HG03108 (cell line): ENCODE data around the gene EML2.
"Not testable (repeated sequence)": the region's sequence is repeated elsewhere in the genome, so short reads cannot be mapped to it uniquely, and the experiment has no call there.

Experiments used
- ATAC-seq: cut with Tn5 transposase; IDR thresholded peaks from one replicate; pipeline ENCODE4 v1.9.1; 2021; ENCODE audit warnings: moderate library complexity; ENCODE audit not compliant: unreplicated experiment

The EML2 gene

DNA sequence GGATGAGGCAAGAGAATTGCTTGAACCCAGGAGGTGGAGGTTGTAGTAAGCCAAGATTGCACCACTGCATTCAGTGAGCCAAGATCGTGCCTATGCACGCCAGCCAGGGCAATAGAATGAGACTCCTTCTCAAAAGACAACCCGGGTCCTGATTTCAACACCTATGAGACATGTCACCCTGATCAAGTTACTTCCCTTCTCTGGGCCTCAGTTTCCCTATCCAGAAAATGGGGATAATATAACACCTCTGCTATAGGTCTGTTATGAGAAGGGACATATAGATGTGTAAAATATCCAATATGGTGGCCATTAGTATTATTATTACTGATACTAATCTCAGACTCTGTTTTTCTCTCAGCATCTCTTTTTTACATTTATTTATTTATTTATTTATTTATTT is 15.9 kb upstream of the EML2 start:
- ATAC-seq: no peak

DNA sequence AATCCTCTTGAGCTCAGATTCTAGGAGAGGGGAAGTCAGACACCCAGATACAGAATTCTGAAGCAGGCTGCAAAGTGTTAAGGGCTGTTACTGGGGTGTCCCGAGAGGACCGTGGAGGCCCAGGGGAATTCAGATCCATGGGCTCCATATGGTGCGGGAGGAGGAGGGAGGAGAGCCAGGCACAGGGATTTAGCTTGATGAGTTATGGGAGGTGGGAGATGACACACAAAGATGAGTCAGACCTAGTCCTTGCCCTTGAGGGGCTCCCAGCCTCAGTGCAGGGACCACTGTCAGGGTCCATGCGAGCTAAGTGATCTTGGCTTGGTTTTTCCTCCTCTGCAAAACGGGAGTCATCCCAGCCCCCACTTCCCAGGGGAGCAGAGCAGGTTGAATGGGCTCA is 14.4 kb upstream of the EML2 start:
- ATAC-seq: no peak

- ATAC-seq: no peak
These were observed 11.5 kb upstream of the EML2 start for GRCh38 chr19:45650722-45651121.

DNA sequence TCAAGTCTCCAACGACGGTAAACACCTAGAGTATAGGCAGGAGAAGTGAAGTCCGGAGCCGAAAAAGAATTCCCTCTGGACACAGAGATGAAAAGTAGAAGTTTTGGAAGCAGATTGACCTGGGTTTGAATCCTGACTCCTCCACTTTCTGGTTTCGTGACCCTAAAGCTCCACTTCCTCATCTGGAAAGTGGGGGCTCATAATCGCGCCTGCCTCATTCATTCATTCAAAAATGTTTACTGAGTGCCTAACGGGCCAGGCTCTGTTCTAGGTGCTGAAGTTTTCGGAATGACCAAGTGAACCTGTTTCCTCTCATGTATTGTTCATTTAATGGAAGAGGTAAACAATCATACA is 7.1 kb upstream of the EML2 start:
- no peak for ATAC-seq

GRCh38 chr19:45645631-45646344 is 6.6 kb upstream of the EML2 start:
- ATAC-seq: no peak

- ATAC-seq: no peak
These were observed 6.0 kb upstream of the EML2 start for GRCh38 chr19:45645068-45645630.

- no peak for ATAC-seq
These were observed 5.0 kb upstream of the EML2 start for GRCh38 chr19:45643927-45644771.

- peak; percentile 27 for ATAC-seq
These were observed 4.1 kb upstream of the EML2 start for GRCh38 chr19:45643024-45643926.

- ATAC-seq: peak; percentile 37
These were observed 2.3 kb upstream of the EML2 start for GRCh38 chr19:45641274-45642105.

DNA sequence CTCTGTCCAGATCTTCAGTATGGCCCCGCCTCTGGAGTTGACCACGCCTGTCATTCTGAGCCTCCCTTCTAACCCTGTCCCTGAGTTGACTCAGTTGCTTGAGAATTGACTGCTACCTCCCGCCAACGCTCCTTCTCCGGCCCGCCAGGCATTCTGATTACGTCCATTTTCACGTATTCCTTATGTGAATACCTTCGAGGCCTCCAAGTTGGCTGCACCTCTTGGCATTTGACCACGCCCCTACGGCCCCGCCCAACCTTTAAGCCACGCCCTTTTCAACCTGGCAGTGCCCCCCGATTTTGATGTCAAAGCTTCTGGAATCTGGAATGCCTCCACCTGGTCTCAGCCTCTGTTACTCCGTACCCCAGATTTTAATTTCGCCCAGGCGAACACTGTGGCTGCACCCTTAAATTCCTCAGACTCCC is 1.7 kb upstream of the EML2 start:
- ATAC-seq: no peak

DNA sequence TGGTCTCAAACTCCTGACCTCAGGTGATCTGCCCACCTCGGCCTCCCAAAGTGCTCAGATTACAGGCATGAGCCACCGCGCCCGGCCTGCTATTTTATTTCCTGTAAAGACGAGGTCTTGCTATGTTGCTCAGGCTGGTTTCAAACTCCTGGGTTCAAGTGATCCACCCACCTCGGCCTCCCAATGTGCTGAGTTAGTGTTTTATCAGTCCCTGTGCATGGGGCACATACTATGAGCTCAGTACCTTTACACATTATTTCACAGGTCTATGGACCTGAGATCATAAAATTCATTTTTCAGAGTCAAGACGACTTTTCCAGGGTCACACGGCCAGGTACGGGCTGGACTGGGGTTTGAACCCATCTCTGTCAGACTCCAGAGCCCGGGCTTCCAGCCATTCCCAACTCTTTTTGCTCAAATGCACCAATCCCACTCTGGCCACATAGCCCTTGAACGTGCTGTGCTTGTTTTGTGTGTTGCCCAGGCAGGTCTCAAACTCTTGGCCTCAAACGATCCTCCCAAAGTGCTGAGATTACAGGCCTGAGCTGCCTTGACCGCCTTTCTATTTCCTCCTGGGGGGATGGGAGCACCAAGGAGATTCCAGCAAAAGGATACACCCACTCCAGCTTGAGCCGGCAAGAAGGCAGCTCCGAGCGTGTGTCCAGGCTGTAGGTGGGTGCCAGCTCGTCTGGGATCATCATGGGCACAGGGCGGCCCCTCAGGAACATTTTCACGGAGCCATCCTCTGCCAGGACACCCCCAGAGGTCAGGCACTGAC is 1.1 kb downstream of the EML2 start:
- ATAC-seq: no peak

DNA sequence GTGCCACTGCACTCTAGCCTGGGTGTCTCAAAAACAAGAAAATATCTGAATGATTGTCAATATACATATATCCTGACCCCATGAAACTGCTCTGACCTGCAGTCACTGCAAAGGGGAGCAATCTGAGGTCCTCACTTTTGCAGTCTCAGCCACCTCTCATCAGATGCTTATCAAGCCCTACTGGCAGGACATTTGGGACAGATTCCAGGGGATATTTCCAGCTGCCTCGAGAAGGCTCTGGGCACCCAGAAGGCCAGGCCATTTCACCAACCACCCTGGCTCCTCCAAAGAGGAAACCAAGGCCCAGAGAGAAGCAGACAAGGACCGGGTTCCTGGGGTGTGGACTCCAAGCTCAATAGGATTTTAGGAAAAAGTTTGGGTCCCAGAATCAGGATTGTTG is 2.3 kb downstream of the EML2 start:
- no peak for ATAC-seq

DNA sequence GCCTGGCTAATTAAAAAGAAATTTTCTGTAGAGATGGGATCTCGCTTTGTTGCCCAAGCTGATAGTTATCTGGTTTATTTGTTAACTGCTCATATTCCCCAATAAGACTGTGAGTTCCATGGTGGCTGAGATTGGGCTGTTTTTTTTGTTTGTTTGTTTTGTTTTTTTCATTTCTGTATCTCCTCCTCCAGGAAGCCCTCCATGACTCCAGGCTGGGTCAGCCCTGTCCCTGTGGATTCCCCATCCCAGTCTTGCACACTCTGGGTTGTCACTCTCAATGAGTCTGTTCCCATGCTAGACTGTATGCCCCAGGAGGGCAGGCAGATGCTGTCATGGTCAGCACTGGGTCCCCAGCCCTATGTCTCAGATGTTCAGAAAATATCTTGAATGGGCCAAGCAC is 2.9 kb downstream of the EML2 start:
- ATAC-seq: no peak

DNA sequence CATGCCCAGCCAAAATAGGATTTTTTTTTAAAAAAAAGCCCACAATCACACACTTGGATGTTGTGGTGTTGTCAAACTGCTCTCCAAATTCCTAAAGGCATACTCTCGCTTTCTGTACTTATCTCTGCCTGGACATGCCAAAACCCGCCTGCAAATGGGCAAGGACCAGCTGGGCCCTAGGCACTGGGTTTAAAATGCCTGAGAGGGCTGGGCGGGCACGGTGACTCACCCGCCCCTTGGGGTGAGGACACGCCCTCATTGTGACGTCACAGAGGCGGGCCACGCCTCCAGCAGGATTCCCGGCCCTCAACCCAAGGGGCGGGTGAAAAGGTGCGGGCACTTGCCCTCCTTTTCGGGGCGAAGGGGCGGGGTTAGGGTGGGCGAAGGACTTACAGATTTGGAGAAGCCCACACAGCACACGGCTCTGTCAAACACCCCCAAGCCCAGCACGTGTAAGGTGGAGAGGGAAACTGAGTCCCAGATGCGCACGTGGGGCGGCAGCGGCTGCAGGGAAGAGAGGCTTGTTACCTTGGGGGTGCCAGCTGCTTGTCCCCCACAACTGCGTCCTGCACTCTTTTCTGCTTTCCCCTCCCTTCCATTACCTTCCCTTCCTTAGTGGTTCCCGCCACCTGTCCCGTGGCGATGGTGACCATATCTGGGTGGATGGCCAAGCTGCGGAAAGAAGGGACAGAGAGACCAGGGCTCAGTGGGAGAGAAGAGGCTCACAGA is 6.6 kb downstream of the EML2 start:
- no peak for ATAC-seq

DNA sequence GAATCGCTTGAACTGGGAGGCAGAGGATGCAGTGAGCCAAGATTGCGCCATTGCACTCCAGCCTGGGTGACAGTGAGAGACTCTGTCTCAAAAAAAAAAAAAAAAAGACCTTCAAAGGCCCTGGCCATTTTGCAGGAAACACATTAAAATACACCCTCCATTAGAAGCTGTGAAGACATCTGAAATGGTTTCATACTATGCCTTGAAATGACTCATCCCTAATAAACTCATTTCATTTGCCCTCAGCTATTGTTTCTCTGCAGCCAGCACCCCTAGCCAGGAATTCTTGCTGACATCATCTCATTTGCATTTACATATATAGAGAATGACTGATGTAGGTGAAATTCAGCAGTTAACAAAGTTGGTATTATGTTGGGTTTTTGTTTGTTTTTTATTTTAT is 8.7 kb downstream of the EML2 start:
- ATAC-seq: no peak

DNA sequence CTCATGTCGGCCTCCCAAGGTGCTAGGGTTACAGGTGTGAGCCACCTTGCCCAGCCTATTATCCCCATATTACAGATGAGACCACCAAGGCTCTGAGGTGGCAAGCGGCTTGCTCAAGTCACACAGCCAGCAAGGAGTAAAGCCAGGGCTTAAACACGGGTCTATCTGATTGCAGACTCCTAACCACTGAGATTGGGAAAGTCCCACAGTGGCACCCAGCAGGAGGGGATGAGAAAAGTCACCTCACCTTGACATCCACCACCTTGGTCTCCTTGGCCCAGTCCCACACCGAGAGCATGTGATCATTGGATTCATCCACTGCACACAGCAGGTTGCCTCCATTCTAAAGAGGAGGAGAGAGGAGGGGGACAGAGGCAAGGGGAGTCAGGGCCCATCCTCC is 9.5 kb downstream of the EML2 start:
- ATAC-seq: no peak

- not testable (repeated sequence) for ATAC-seq
These were observed 11.0 kb downstream of the EML2 start for GRCh38 chr19:45628219-45628618.

- ATAC-seq: no peak
These were observed 15.2 kb downstream of the EML2 start for GRCh38 chr19:45623984-45624383.

GRCh38 chr19:45621976-45622503 is 17.2 kb downstream of the EML2 start:
- ATAC-seq: no peak
